K562 (cell line): Measurements from ENCODE around the gene MTG2. TPM values are rescaled to one million over a fixed set of nuclear protein-coding genes. Genes with fewer than 3 reads are reported as not detected.

ENCODE experiments used
- ATAC-seq: fragments of 200-7000 bp; cut with Tn5 transposase; 3 replicates; pipeline ENCODE4 v1.9.1; 2020; ENCODE audit warnings: moderate library complexity
- BruUV-seq: library from RNA; stranded (reverse); fragments of 400-500 nt; replicated peaks from 2 replicates; lab custom pipeline; 2021; lab: Mats Ljungman, UMichigan
- CTCF ChIA-PET: fragments of 300-600 bp; formaldehyde crosslinking; extraction: SDS; loops from one replicate; lab custom pipeline; 2021; ENCODE audit warnings: low intra/inter-chr PET ratio; lab: Yijun Ruan, JAX
- POLR2A ChIA-PET: fragments of 300-600, 350-650 bp; sonication (Branson Sonifier 250); formaldehyde crosslinking; extraction: SDS; loops from one replicate; lab custom pipeline; 2021; ENCODE audit warnings: antibody characterized with exemption, inconsistent platforms; lab: Yijun Ruan, JAX
- DNase-seq, 4 experiments: peaks; one replicate each; pipeline versions ENCODE4 v3.0.0 to v3.0.0-alpha.2; 2011 to 2018; ENCODE audit warnings: low spot score in 3 of 4, mixed read lengths in 3 of 4; ENCODE audit errors: extremely low read depth in 1 of 4
- FAIRE-seq: peaks from 2 replicates; lab custom pipeline; 2011; peaks lifted over from hg19 to GRCh38; lab: Jason Lieb, UNC
- H2AFZ ChIP-seq: 2 replicates; pipeline ENCODE4 v1.6.0; 2011; ENCODE audit warnings: low read depth, low read length, control low read depth, inconsistent platforms
- H3K27ac ChIP-seq: fragments of 200-600 bp; 3 replicates; pipeline ENCODE4 v1.8.0; 2011; ENCODE audit warnings: low read depth, mild to moderate bottlenecking, control low read depth, inconsistent platforms, low read length, moderate library complexity, mixed read lengths; ENCODE audit errors: extremely low read depth
- H3K27me3 ChIP-seq, 2 experiments: fragments of 300-600 bp in 1 of 2; 2 replicates in 1 of 2; 3 replicates in 1 of 2; pipeline versions ENCODE4 v1.6.0 to v1.8.0; 2011; ENCODE audit warnings: inconsistent platforms in 2 of 2, low read length in 2 of 2, mild to moderate bottlenecking in 1 of 2, mixed read lengths in 1 of 2, moderate library complexity in 1 of 2; ENCODE audit not compliant: control insufficient read depth in 2 of 2, insufficient read depth in 2 of 2
- H3K36me3 ChIP-seq: fragments of 300-600 bp; 3 replicates; pipeline ENCODE4 v1.8.0; 2011; ENCODE audit warnings: mild to moderate bottlenecking, low read length, inconsistent platforms; ENCODE audit not compliant: control insufficient read depth, insufficient read depth
- H3K4me1 ChIP-seq, 2 experiments: fragments of 200-600 bp in 1 of 2; replicated peaks in 1 of 2; 2 replicates in 1 of 2; 3 replicates in 1 of 2; pipeline versions ENCODE4 v1.5.1 to v1.8.0; 2011; ENCODE audit warnings: inconsistent platforms in 2 of 2, low read length in 2 of 2, mild to moderate bottlenecking in 1 of 2, mixed read lengths in 1 of 2, moderate library complexity in 1 of 2; ENCODE audit not compliant: control insufficient read depth in 2 of 2, insufficient read depth in 2 of 2
- H3K4me2 ChIP-seq: 2 replicates; pipeline ENCODE4 v1.6.1; 2011; ENCODE audit warnings: low read length, control low read depth, inconsistent platforms, mixed read lengths; ENCODE audit not compliant: insufficient read depth
- H3K4me3 ChIP-seq: fragments of 200-600 bp; sonication (generic), shearing (Covaris generic); 2 replicates; pipeline ENCODE4 v1.5.1; 2016; ENCODE audit warnings: control low read depth, inconsistent platforms
- H3K79me2 ChIP-seq: fragments of 200-600 bp; 3 replicates; pipeline ENCODE4 v1.8.0; 2011; ENCODE audit warnings: low read length, inconsistent platforms; ENCODE audit not compliant: control insufficient read depth, insufficient read depth
- H3K9ac ChIP-seq, 2 experiments: 2 replicates each; pipeline versions ENCODE4 v1.6.0 to v1.6.1; 2011; ENCODE audit warnings: low read depth in 2 of 2, low read length in 2 of 2, control low read depth in 1 of 2, inconsistent platforms in 1 of 2, mild to moderate bottlenecking in 1 of 2, mixed read lengths in 1 of 2; ENCODE audit not compliant: insufficient read depth in 1 of 2
- H3K9me1 ChIP-seq: one replicate; pipeline ENCODE4 v1.6.0; 2011; ENCODE audit warnings: inconsistent platforms, mild to moderate bottlenecking, low read length, moderate library complexity; ENCODE audit not compliant: control insufficient read depth, insufficient read depth
- H3K9me3 ChIP-seq: replicated peaks from 2 replicates; pipeline ENCODE4 v1.5.1; 2011; ENCODE audit warnings: low read depth, low read length, inconsistent platforms; ENCODE audit not compliant: control insufficient read depth, insufficient read depth
- H4K20me1 ChIP-seq: replicated peaks from 2 replicates; pipeline ENCODE4 v1.6.1; 2011; ENCODE audit warnings: low read length, inconsistent platforms, mixed read lengths; ENCODE audit not compliant: control insufficient read depth, insufficient read depth
- ESRRA ChIP-seq: fragments of 450-650 bp; IDR thresholded peaks from 2 replicates; pipeline ENCODE4 v1.6.1; 2014; ENCODE audit warnings: low read depth, mild to moderate bottlenecking, moderate library complexity, borderline replicate concordance
- STAG1 ChIP-seq: sonication (generic); formaldehyde crosslinking; IDR thresholded peaks from 2 replicates; pipeline ENCODE4 v1.5.0; 2020; ENCODE audit warnings: missing genetic modification reagents, borderline replicate concordance
- ZNF699 ChIP-seq: fragments of 250-450 bp; sonication (Bioruptor Pico); IDR thresholded peaks from 2 replicates; pipeline ENCODE4 v1.8.0; 2021; ENCODE audit warnings: mild to moderate bottlenecking, moderate library complexity; ENCODE audit not compliant: insufficient replicate concordance
- WGBS: fragments of 100-300 bp; shearing (Covaris generic); methylation state at CpG from one replicate; pipeline ENCODE4 v1.1.6; 2016; ENCODE audit warnings: low coverage, mixed read lengths; ENCODE audit not compliant: insufficient coverage; ENCODE audit errors: missing lambda C conversion rate; 5-methylcytosine and 5-hydroxymethylcytosine counted together
- in situ Hi-C: fragments of 300-500 bp; cut with MboI; formaldehyde crosslinking; loops from 4 replicates; pipeline ENCODE4 v1.15.0; 2018; ENCODE audit warnings: inconsistent platforms, mixed read lengths
- intact Hi-C: fragments of 100-400 bp; cut with micrococcal nuclease; formaldehyde crosslinking; loops from 2 replicates; pipeline ENCODE4 v1.14.2; 2022
- polyA plus RNA-seq, 8 experiments: library from polyadenylated mRNA; depleted of rRNA in 4 of 8; stranded (reverse) in 5 of 8; unstranded in 3 of 8; fragments of >200 nt; fragmentation: Nextera tagmentation in 2 of 8; fragmentation: Illumina TruSeq in 1 of 8; extraction: Ambion mirVana in 2 of 8; extraction: Trizol in 1 of 8; gene quantifications; 2 replicates each; pipeline versions ENCODE4 v1.2.1 to v1.2.3, GENCODE V29; 2011 to 2014; ENCODE audit warnings: inconsistent platforms in 1 of 8, missing spikeins in 1 of 8
- total RNA-seq, 7 experiments: library from RNA; depleted of rRNA in 6 of 7; stranded (reverse); fragments of >200 nt in 6 of 7; fragmentation: Illumina TruSeq in 2 of 7; extraction: Trizol in 2 of 7; gene quantifications; 2 replicates each; pipeline versions ENCODE4 v1.2.1 to v1.2.3, GENCODE V29; 2011 to 2021; ENCODE audit warnings: low replicate concordance in 1 of 7
- TF ChIP-seq, protein P1 (sequence below): fragments of 450-650 bp; formaldehyde crosslinking; IDR thresholded peaks from 2 replicates; pipeline ENCODE4 v1.4.0; 2022; ENCODE audit warnings: missing genetic modification characterization
- TF ChIP-seq, protein P2 (sequence below): sonication (generic); formaldehyde crosslinking; IDR thresholded peaks from 2 replicates; pipeline ENCODE4 v1.8.0; 2022; ENCODE audit warnings: mild to moderate bottlenecking, missing genetic modification reagents

The MTG2 gene
- total and polyA plus RNA-seq, 9 of the 15 experiments (the other 6 are each of a cell fraction or from before 2014, with no cell fraction given): 8.7 to 67.5 (median 44.5) TPM

DNA sequence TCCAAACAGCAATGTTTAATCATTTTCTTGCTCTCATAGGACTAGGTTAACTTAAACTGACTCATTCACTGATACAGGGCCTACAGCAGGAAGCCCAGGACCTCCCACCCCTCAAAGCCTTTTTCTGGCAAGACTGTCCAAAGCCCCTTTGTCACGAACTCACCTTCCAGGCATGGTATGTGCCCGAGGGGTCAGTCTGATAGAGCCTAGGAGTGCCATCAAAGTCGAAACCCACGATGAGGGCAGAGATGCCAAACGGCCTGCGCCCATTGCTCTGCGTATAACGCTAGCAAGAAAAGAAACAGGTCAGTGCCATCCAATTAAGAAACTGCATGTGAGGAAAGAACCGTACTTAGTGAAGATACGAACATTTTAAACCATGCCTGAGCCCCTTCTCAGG lies 43.9 kb upstream of the MTG2 start:
- H3K9ac ChIP-seq: no peak overlapping the region
- H3K9me3 ChIP-seq: no peaks in the 10 kb centered on the region
- no TSS peak for BruUV-seq
- H3K27me3 ChIP-seq: no peaks in the 10 kb centered on the region
- no peak overlapping the region for H2AFZ ChIP-seq
- no peak overlapping the region for H3K27ac ChIP-seq
- H3K9me1 ChIP-seq: no peaks in the 10 kb centered on the region
- H3K36me3 ChIP-seq: peaks cover 82% of the 10 kb centered on the region
- no peak overlapping the region for H3K4me3 ChIP-seq
- intact Hi-C loops: no loop called here
- H3K4me2 ChIP-seq: no peak overlapping the region
- ChIA-PET POLR2A (interaction anchor here (7.8 kb wide), 1 partner anchor 14 kb away, joined by 78 read pairs; the partner anchor contains the start of gene LSM14B), CTCF (no interaction called here)
- peaks cover 11 to 16% of the 10 kb centered on the region in 2 experiments; a peak in 4 of 5 replicates for H3K4me1 ChIP-seq
- TF ChIP-seq ZNF699 (CRISPR knock-in tag) (no peak), ESRRA (no peak), STAG1 (CRISPR knock-in tag) (no peak)
- TF ChIP-seq, protein P1, sequence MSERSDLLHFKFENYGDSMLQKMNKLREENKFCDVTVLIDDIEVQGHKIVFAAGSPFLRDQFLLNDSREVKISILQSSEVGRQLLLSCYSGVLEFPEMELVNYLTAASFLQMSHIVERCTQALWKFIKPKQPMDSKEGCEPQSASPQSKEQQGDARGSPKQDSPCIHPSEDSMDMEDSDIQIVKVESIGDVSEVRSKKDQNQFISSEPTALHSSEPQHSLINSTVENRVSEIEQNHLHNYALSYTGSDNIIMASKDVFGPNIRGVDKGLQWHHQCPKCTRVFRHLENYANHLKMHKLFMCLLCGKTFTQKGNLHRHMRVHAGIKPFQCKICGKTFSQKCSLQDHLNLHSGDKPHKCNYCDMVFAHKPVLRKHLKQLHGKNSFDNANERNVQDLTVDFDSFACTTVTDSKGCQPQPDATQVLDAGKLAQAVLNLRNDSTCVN (CRISPR knock-in tag): no peak
- TF ChIP-seq, protein P2, sequence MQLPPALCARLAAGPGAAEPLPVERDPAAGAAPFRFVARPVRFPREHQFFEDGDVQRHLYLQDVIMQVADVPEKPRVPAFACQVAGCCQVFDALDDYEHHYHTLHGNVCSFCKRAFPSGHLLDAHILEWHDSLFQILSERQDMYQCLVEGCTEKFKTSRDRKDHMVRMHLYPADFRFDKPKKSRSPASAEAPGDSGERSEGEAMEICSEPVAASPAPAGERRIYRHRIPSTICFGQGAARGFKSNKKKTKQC (CRISPR knock-in tag): no peak
- FAIRE-seq: no peak
- in situ Hi-C loops: loop anchor here (5.0 kb wide), 1 partner anchor 117 kb away; no protein-coding TSS in a partner anchor
- H4K20me1 ChIP-seq: peaks cover 36% of the 10 kb centered on the region
- no peak for DNase-seq
- ATAC-seq: no peak
- peaks cover 47% of the 10 kb centered on the region for H3K79me2 ChIP-seq
- 97% methylated on average over 10 of the region's 10 CpGs for WGBS
